Thyroid gland (tissue), 4 donors: ENCODE results near the gene FKBP2. TPM values are rescaled to one million over a fixed set of nuclear protein-coding genes. Genes with fewer than 3 reads are reported as not detected.

ENCODE experiments used
- DNase-seq, 2 donors: peaks; one replicate each; pipeline ENCODE4 v3.0.0-alpha.2; 2019
- H3K27ac ChIP-seq, 3 donors: fragments of 200-600 bp; sonication (generic); 1 replicate in 2 of 3; 2 replicates in 1 of 3; pipeline ENCODE4 v1.5.1; 2016 to 2019; ENCODE audit warnings: mild to moderate bottlenecking in 1 of 3, moderate library complexity in 1 of 3
- H3K27me3 ChIP-seq: fragments of 200-600 bp; sonication (generic); one replicate; pipeline ENCODE4 v1.5.1; 2019
- H3K36me3 ChIP-seq, 2 donors: fragments of 200-600 bp; sonication (generic); one replicate each; pipeline ENCODE4 v1.5.1; 2016 to 2019
- H3K4me1 ChIP-seq, 2 donors: fragments of 200-600 bp; sonication (generic); one replicate each; pipeline ENCODE4 v1.5.1; 2017 to 2019
- H3K4me3 ChIP-seq, 3 donors: fragments of 200-600 bp; sonication (generic); replicated peaks in 1 of 3; 1 replicate in 2 of 3; 2 replicates in 1 of 3; pipeline ENCODE4 v1.5.1; 2016; ENCODE audit warnings: mild to moderate bottlenecking in 1 of 3
- H3K9me3 ChIP-seq: fragments of 200-600 bp; sonication (generic); one replicate; pipeline ENCODE4 v1.5.1; 2017
- CTCF ChIP-seq, 6 experiments: fragments of 200-600 bp in 3 of 6; fragments of 450-650 bp in 3 of 6; sonication (generic) in 3 of 6; IDR thresholded peaks; one replicate each; pipeline ENCODE4 v1.5.1; 2016 to 2019; ENCODE audit warnings: antibody characterized with exemption in 6 of 6, mild to moderate bottlenecking in 2 of 6, inconsistent platforms in 1 of 6, moderate library complexity in 1 of 6
- POLR2A ChIP-seq, 2 donors: fragments of 450-650 bp; IDR thresholded peaks; one replicate each; pipeline ENCODE4 v1.6.1; 2017; ENCODE audit warnings: antibody characterized with exemption in 2 of 2, mild to moderate bottlenecking in 2 of 2, moderate library complexity in 1 of 2
- WGBS, 2 donors: methylation state at CpG; one replicate each; pipeline ENCODE4 v1.1.5; 2017; 5-methylcytosine and 5-hydroxymethylcytosine counted together
- intact Hi-C: fragments of 100-400 bp; cut with DNase I; formaldehyde crosslinking; loops from one replicate; pipeline ENCODE4 v1.15.1; 2023
- total RNA-seq, 4 donors: library from RNA; depleted of rRNA; stranded (reverse); fragments of >200 nt; gene quantifications; one replicate each; pipeline ENCODE4 v1.2.3, GENCODE V29; 2016

Gene FKBP2
- total RNA-seq = 100 to 1,000 TPM; 107 to 271 (median 196) TPM

GRCh38 chr11:64240435-64241240 lies at the start of gene FKBP2:
TSS of gene FKBP2 (plus strand) at chr11:64241095. CDS start at chr11:64242388, 1,293 bp downstream.
- peak; percentile 98 for DNase-seq
- Histone ChIP-seq H3K9me3 (no peaks in the 10 kb centered on the region), H3K36me3 (peaks cover 10 to 12% of the 10 kb centered on the region in 2 donors), H3K27me3 (no peaks in the 10 kb centered on the region), H3K4me1 (peaks cover 33 to 36% of the 10 kb centered on the region in 2 donors), H3K4me3 (peak within 1 kb of the TSS; percentile 35 to 95 (median 63)), H3K27ac (peak within 1 kb of the TSS; percentile 95 to 99 (median 98))
- WGBS, 2 donors = 2 to 4% methylated on average over 11 to 22 of the region's 58 CpGs
- intact Hi-C loops = no loop called here
- TF ChIP-seq CTCF (IDR thresholded peaks at IDR 0.05) = no peak
- peak; percentile 68 to 95 for TF ChIP-seq POLR2A (IDR thresholded peaks at IDR 0.05)

- peaks cover 5 to 18% of the 10 kb centered on the region in 2 donors for H3K4me1 ChIP-seq
- no peak overlapping the region for H3K27ac ChIP-seq
- 88 to 94% methylated on average over 5 of the region's 5 CpGs for WGBS, 2 donors
- peaks cover 48% of the 10 kb centered on the region in 2 donors for H3K36me3 ChIP-seq
- H3K27me3 ChIP-seq = no peaks in the 10 kb centered on the region
- intact Hi-C loops = no loop called here
- no peaks in the 10 kb centered on the region for H3K9me3 ChIP-seq
- TF ChIP-seq CTCF (IDR thresholded peaks at IDR 0.05) (no peak), POLR2A (IDR thresholded peaks at IDR 0.05) (no peak)
- no peak for DNase-seq
- no peak overlapping the region for H3K4me3 ChIP-seq
These were observed 48.5 kb upstream of the FKBP2 start for GRCh38 chr11:64192434-64192833.

- H3K36me3 ChIP-seq = peaks cover 81 to 83% of the 10 kb centered on the region in 2 donors
- TF ChIP-seq CTCF (IDR thresholded peaks at IDR 0.05) = no peak
- TF ChIP-seq POLR2A (IDR thresholded peaks at IDR 0.05) = no peak
- intact Hi-C loops = no loop called here
These were observed 44.3 kb upstream of the FKBP2 start for GRCh38 chr11:64196626-64197025.

DNA sequence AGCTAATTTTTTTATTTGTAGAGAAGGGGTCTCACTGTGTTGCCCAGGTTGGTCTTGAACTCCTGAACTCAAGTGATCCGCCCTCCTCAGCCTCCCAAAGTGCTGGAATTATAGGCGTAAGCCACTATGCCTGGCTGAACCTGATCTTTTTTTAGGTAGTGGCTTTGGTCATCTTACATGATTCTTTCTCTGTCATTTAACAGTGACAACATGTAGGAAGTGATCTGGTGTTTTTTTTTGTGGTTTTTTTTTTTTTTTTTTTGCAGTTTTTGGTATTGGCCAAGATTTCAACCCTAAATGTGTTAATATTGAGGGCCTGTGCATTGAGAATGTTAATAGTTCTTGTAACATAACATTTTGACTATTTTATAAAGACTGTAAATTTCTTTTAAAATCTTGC lies 42.4 kb upstream of the FKBP2 start:
- intact Hi-C loops = no loop called here
- H3K4me3 ChIP-seq = no peak overlapping the region
- WGBS, 2 donors = 98 to 100% methylated on average over 2 of the region's 2 CpGs
- TF ChIP-seq POLR2A (IDR thresholded peaks at IDR 0.05) = no peak
- no peak for TF ChIP-seq CTCF (IDR thresholded peaks at IDR 0.05)
- H3K4me1 ChIP-seq = no peaks in the 10 kb centered on the region
- peaks cover 88 to 94% of the 10 kb centered on the region in 2 donors for H3K36me3 ChIP-seq
- no peaks in the 10 kb centered on the region for H3K27me3 ChIP-seq
- no peaks in the 10 kb centered on the region for H3K9me3 ChIP-seq
- no peak for DNase-seq
- no peak overlapping the region for H3K27ac ChIP-seq

More at GRCh38 chr11:64196626-64197025, 44.3 kb upstream of the FKBP2 start:
- Histone ChIP-seq H3K4me1 (no peaks in the 10 kb centered on the region), H3K27me3 (no peaks in the 10 kb centered on the region), H3K27ac (no peak overlapping the region), H3K9me3 (no peaks in the 10 kb centered on the region), H3K4me3 (no peak overlapping the region)
- no peak for DNase-seq
- WGBS, 2 donors = 85 to 89% methylated on average over 9 of the region's 9 CpGs

- Histone ChIP-seq H3K4me1 (peaks cover 9 to 13% of the 10 kb centered on the region in 2 donors), H3K4me3 (no peak overlapping the region), H3K36me3 (peaks cover 61 to 68% of the 10 kb centered on the region in 2 donors), H3K9me3 (no peaks in the 10 kb centered on the region), H3K27me3 (no peaks in the 10 kb centered on the region), H3K27ac (no peak overlapping the region)
- DNase-seq = no peak
- WGBS, 2 donors = 90 to 94% methylated on average over 3 of the region's 3 CpGs
- intact Hi-C loops = no loop called here
- TF ChIP-seq POLR2A (IDR thresholded peaks at IDR 0.05) = no peak
- no peak for TF ChIP-seq CTCF (IDR thresholded peaks at IDR 0.05)
These were observed 39.4 kb upstream of the FKBP2 start for GRCh38 chr11:64201543-64201942.
